Measurements from ENCODE around the gene ESAM. TPM values are rescaled to one million over a fixed set of nuclear protein-coding genes. Genes with fewer than 3 reads are reported as not detected.
A peak's percentile ranks its signal among the peaks of the same experiment; 100 is the strongest.

Gene ESAM
- total RNA-seq, 2 donors from 2014 or later: 54.2 to 116 TPM

DNA sequence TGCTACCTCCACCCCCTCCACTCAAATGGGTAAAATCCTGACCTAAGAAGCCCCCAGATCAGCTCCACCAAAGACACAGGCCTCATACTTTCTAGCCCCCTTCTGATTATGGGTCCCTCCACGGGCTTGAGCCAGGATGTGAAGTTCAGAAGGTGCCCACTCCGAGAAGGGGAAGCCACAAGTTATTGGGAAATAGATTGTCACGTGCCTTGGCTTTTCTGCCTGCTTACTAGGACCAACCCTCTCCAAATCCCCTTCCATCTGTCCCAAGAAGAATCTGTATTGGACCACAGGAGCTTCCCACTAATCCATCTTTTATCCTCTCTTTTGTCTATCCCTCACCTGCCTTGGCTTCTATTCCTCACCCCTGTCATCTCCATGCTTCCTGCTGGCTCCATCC is 25.4 kb downstream of the ESAM start:
- no peak for TF ChIP-seq CTCF (IDR thresholded peaks at IDR 0.05)
- ATAC-seq (ENCODE audit: insufficient number of reproducible peaks, low FRiP score, low read depth) (no peak), DNase-seq (ENCODE audit: low spot score) (no peak)
- Histone ChIP-seq H3K27ac (peak overlapping the region in 1 of 2 donors; percentile 7), H3K36me3 (no peaks in the 10 kb centered on the region), H3K4me1 (ENCODE audit: control insufficient read depth in 1 of 2, low read depth in 2 of 2) (peaks cover 6 to 23% of the 10 kb centered on the region in 2 donors), H3K9me3 (no peaks in the 10 kb centered on the region), H3K4me3 (no peak overlapping the region), H3K27me3 (replicated peaks; ENCODE audit: insufficient read depth) (no peaks in the 10 kb centered on the region)

- DNase-seq (ENCODE audit: low spot score) (no peak), ATAC-seq (ENCODE audit: insufficient number of reproducible peaks, low FRiP score, low read depth) (no peak)
- H3K27me3 ChIP-seq (replicated peaks; ENCODE audit: insufficient read depth): no peaks in the 10 kb centered on the region
- H3K4me3 ChIP-seq: no peak overlapping the region
- peaks cover 0 to 13% of the 10 kb centered on the region in 2 donors for H3K4me1 ChIP-seq (ENCODE audit: control insufficient read depth in 1 of 2, low read depth in 2 of 2)
- no peak for TF ChIP-seq CTCF (IDR thresholded peaks at IDR 0.05)
- no peaks in the 10 kb centered on the region for H3K9me3 ChIP-seq
- H3K36me3 ChIP-seq: no peaks in the 10 kb centered on the region
- no peak overlapping the region for H3K27ac ChIP-seq
These were observed 29.9 kb downstream of the ESAM start for GRCh38 chr11:124732230-124732629.

DNA sequence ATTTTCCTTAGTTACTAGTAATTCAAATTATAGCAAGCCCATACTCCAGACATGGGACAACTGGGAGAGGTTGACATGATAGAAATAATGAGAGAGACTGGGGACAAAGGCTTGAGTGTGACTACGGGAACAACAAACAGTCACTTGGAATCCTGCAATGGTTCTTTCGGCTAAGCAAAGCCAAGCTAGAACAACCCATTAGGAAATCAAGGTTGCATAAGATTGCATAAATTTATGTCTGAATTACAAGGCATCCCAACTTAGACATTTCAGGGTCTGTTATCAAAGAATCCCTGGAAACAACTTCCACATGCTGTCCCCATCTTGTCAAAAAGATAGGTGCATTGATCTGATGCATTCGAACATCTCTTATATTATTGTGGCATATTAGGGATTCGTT is 32.5 kb downstream of the ESAM start:
- Histone ChIP-seq H3K9me3 (no peaks in the 10 kb centered on the region), H3K27me3 (replicated peaks; ENCODE audit: insufficient read depth) (no peaks in the 10 kb centered on the region), H3K4me3 (no peak overlapping the region), H3K27ac (no peak overlapping the region), H3K4me1 (ENCODE audit: control insufficient read depth in 1 of 2, low read depth in 2 of 2) (peaks cover 8 to 13% of the 10 kb centered on the region in 2 donors), H3K36me3 (no peaks in the 10 kb centered on the region)
- ATAC-seq (ENCODE audit: insufficient number of reproducible peaks, low FRiP score, low read depth): no peak
- no peak for TF ChIP-seq CTCF (IDR thresholded peaks at IDR 0.05)
- DNase-seq (ENCODE audit: low spot score): no peak

DNA sequence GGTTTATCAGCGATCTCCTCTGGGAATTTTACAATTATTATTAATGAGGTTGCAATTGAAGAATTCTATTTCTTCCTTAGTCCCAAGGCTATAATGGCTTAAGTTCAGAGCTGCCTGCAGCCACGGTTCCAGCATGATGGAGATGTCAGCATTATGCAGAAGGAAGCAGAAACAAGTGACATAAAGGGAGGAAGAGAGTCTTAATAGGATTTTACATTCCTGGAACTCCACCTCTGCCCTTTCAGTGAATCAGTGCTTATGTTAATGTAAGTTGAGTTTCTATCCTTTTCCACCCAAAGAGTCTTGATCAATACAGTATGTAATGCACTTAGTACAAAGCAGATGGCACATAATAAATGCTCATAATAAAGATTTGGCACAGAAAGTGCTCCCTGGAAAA is 34.0 kb downstream of the ESAM start:
- DNase-seq (ENCODE audit: low spot score) (no peak), ATAC-seq (ENCODE audit: insufficient number of reproducible peaks, low FRiP score, low read depth) (no peak)
- Histone ChIP-seq H3K27ac (no peak overlapping the region), H3K27me3 (replicated peaks; ENCODE audit: insufficient read depth) (no peaks in the 10 kb centered on the region), H3K4me1 (ENCODE audit: control insufficient read depth in 1 of 2, low read depth in 2 of 2) (peaks cover 8 to 13% of the 10 kb centered on the region in 2 donors), H3K9me3 (no peaks in the 10 kb centered on the region), H3K36me3 (no peaks in the 10 kb centered on the region), H3K4me3 (no peak overlapping the region)
- TF ChIP-seq CTCF (IDR thresholded peaks at IDR 0.05): no peak

DNA sequence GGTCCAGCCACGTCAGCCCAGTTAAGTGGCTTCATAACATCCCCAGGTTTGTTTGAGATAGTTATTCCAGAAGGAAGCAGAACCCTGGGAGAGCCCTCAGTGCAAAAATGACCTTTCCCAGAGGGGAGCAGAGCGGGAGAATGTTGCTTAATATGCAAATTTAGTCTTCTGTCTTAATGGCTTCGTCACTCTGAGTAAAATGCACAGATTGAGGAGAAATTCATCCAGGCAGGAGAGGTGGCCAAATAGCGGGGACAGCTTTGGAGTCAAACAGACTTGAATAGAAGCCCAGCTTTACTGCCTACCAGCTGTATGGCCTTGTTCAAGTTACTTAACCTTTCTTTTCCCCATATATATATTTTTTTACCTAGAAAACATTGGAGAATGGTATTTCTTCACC is 34.6 kb downstream of the ESAM start:
- peaks cover 8 to 13% of the 10 kb centered on the region in 2 donors for H3K4me1 ChIP-seq (ENCODE audit: control insufficient read depth in 1 of 2, low read depth in 2 of 2)
- TF ChIP-seq CTCF (IDR thresholded peaks at IDR 0.05): no peak

More for the DNA sequence above, 34.6 kb downstream of the ESAM start:
- no peak for DNase-seq (ENCODE audit: low spot score)
- H3K36me3 ChIP-seq: no peaks in the 10 kb centered on the region
- no peaks in the 10 kb centered on the region for H3K9me3 ChIP-seq
- ATAC-seq (ENCODE audit: insufficient number of reproducible peaks, low FRiP score, low read depth): no peak
- no peaks in the 10 kb centered on the region for H3K27me3 ChIP-seq (replicated peaks; ENCODE audit: insufficient read depth)
- H3K4me3 ChIP-seq: no peak overlapping the region
- H3K27ac ChIP-seq: no peak overlapping the region
